Measurements from ENCODE around the gene KCNQ5.
"Not testable (repeated sequence)": the region's sequence is repeated elsewhere in the genome, so short reads cannot be mapped to it uniquely, and the experiment has no call there.

The KCNQ5 gene

GRCh38 chr6:72621291-72622093 lies at the start of gene KCNQ5:
TSS of gene KCNQ5 (plus strand) at chr6:72622064.
- DNase-seq (ENCODE audit: low read depth): no peak

GRCh38 chr6:72579865-72580264 lies 42.0 kb upstream of the KCNQ5 start:
- DNase-seq (ENCODE audit: low read depth): no peak

GRCh38 chr6:72580281-72580940 lies 41.5 kb upstream of the KCNQ5 start:
- peak; percentile 35 for DNase-seq (ENCODE audit: low read depth)

DNA sequence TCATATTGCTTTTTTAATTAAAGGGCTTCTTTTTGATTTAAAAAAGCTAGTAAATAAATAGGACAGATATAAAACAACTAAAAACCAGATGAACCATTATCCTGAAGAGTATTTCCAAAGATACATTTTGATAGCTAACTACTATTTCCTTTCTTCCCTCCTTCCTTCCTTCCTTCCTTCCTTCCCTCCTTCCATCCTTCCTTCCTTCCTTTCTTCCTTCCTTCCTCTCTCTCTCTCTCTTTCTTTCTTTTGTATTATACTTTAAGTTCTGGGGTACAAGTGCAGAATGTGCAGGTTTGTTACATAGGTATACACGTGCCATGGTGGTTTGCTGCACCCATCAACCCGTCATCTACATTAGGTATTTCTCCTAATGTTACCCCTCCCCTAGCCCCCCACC lies 40.9 kb upstream of the KCNQ5 start:
- DNase-seq (ENCODE audit: low read depth): not testable (repeated sequence)

- no peak for DNase-seq (ENCODE audit: low read depth)
These were observed 33.7 kb upstream of the KCNQ5 start for GRCh38 chr6:72588155-72588554.

DNA sequence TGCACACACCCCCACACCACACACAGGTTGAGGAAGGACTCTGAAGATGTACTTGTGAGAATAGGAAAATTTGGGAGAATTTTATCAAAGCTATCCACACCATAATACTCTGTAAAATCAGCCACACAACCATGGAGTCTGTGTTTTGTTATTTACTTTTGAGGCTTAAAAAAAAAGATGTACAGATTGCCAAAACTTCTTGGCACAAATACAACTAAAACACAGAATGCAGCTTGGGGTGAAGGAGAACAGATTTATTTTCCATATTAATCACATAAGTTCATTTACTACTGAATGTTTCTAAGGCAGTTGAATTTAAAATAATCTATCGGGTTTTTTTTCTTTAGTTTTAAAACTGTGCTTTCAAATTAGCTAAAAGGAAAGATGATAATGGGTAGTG lies 32.8 kb upstream of the KCNQ5 start:
- no peak for DNase-seq (ENCODE audit: low read depth)

- no peak for DNase-seq (ENCODE audit: low read depth)
These were observed 26.1 kb upstream of the KCNQ5 start for GRCh38 chr6:72595812-72596211.

- no peak for DNase-seq (ENCODE audit: low read depth)
These were observed 5.4 kb upstream of the KCNQ5 start for GRCh38 chr6:72616406-72617015.

GRCh38 chr6:72617721-72618120 lies 4.1 kb upstream of the KCNQ5 start:
- DNase-seq (ENCODE audit: low read depth): no peak

GRCh38 chr6:72619883-72620696 lies 1.8 kb upstream of the KCNQ5 start:
- no peak for DNase-seq (ENCODE audit: low read depth)

GRCh38 chr6:72620871-72621290 lies 983 bp upstream of the KCNQ5 start:
- DNase-seq (ENCODE audit: low read depth): no peak

- peak; percentile 34 for DNase-seq (ENCODE audit: low read depth)
These were observed 453 bp downstream of the KCNQ5 start for GRCh38 chr6:72622094-72622940.

DNA sequence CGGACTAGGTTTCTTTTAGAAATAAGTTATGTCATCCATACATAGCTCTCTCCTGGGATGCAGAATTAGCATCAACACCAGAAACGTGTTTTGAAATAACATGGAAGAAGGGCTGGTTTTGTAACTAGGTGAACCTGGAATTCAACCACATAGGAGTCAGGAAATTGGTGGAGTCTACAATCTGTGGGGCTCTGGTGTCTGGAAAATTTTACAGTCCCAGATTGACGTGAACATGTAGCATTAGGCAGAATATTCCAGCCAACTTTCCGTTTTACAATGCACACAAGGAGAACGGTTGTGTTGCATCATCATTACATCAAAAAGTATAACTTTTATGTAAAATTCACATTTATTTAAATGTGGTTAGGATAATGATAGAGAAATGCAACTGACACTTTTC lies 1.9 kb downstream of the KCNQ5 start:
- no peak for DNase-seq (ENCODE audit: low read depth)

DNA sequence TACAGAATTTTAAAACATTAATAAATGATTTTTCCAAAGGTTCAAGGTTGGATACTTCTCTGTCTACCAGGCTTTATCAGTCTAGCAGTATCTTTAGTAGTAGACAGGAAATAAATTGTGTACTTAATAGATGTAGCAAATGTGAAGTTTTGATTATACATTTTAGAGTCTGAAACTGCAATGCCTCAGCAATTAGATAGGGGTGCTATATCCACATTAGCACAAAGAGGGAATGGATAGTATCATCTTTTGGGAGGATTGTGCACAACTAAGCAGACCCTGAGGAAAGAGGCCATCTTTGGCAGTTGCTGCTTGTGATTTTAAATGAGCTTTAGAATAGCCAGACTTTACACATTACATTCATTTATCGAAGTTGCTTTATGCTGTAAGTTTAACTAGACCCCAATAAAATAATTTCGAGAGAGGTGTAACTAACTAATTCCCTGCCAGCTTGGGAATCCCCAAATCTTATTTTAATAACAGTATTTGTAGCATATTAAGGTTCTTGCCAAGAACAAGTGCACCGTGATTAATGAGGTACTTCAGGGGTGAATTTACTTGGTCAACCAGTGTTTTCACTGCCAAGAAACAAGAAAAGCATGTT lies 2.8 kb downstream of the KCNQ5 start:
- no peak for DNase-seq (ENCODE audit: low read depth)

GRCh38 chr6:72626126-72626525 lies 4.3 kb downstream of the KCNQ5 start:
- no peak for DNase-seq (ENCODE audit: low read depth)

DNA sequence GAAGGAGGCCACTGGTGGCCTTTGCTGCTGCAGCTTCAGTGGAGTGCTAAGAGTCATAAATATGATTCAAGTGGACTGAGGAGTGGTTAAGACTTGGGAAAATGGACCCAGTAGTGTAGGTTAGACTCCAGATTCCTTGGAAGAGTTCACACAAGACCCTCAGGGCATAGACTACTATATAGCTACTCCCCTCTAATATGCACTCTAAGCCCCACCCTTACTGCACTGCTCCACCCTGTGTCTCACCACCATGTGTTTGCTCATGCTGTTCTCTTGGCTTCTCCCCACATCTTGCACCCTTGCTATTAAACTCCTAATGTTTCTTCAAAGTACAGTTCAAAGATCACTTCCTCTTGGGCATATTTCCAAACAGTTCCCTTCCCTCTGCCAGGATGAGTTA lies 5.7 kb downstream of the KCNQ5 start:
- DNase-seq (ENCODE audit: low read depth): no peak

DNA sequence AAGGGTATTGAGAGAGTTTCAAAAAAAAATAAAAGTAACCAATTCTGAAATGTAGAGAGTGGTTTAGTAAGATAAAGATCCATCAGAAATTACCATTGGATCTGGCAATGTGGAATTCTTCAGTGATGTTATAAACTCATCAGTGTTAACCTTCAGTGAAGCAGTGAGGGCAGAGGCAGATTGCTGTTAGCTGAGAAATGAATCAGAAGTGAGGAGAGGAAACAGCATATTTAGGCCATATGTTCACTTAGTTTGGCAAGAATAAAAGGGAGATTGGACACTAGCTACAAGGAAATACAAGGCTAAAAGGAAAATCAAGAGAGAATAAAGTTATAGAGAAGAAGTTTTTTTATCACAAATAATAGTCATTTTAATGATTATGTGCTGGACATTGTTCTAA lies 9.6 kb downstream of the KCNQ5 start:
- DNase-seq (ENCODE audit: low read depth): no peak

- no peak for DNase-seq (ENCODE audit: low read depth)
These were observed 13.8 kb downstream of the KCNQ5 start for GRCh38 chr6:72635636-72636035.

DNA sequence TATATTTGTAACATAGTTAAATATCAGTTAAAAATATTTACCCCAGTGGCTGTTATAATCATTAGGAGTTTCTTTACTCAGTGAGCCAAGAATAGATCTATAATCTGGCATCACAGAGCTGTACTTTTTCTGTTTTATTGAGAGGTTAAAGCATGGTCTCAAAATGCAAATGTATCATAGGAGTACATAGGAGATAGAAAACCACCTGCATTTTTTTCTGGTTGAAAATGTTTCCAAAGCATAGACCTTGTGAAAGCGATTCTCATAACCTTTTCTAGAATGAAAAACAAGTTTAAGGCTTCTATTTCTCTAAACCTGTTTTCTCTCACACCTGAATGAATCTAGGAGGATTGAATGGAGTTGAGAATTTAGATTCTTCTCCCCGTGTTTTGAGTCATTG lies 14.4 kb downstream of the KCNQ5 start:
- no peak for DNase-seq (ENCODE audit: low read depth)

DNA sequence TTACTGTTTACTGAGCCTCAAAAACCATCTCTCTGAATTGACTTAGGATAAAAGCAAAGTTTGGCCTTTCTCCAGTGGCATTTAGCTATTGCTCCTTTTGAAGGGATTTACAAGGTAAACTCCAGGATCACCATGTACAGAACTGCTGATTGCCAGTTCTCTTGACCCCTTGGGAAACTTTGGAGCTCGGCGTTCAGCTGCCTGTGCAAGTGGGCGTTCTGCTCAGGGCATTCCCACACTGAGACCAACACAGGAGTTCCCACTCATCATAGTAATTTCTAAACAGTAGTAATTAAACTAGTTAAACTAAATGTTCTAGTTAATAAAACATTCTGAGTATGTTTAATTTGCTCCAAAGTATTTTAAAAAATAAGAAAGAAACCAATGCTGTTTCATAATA lies 14.9 kb downstream of the KCNQ5 start:
- DNase-seq (ENCODE audit: low read depth): no peak

Measured in HS-27A (cell line).